Stimulated activated naive B cell treated with anti-CD40 and anti-IgM and Interleukin-4, amounts not matched to agents 10 μg/mL and 1 μg/mL and 100 μg/mL, for 72 hours (primary cell): Measurements from ENCODE around the gene BBIP1.

ENCODE experiments used
- ATAC-seq, 2 donors: fragments of 150-1000 bp; cut with Tn5 transposase; replicated peaks; 2 replicates each; pipeline ENCODE4 v1.10.0; 2021; ENCODE audit warnings: moderate library complexity in 1 of 2
- DNase-seq: peaks from one replicate; pipeline ENCODE4 v3.0.0; 2021
- H3K27ac Mint-ChIP-seq: one replicate; pipeline ENCODE4 v1.8.0; 2022; ENCODE audit warnings: mild to moderate bottlenecking, mixed read lengths
- H3K27me3 Mint-ChIP-seq, 2 donors: one replicate each; pipeline ENCODE4 v1.8.0; 2022; ENCODE audit warnings: mixed read lengths in 2 of 2
- H3K36me3 Mint-ChIP-seq, 2 donors: one replicate each; pipeline ENCODE4 v1.8.0; 2022; ENCODE audit warnings: mixed read lengths in 2 of 2, mild to moderate bottlenecking in 1 of 2
- H3K4me1 Mint-ChIP-seq, 2 donors: one replicate each; pipeline ENCODE4 v1.8.0; 2022; ENCODE audit warnings: mixed read lengths in 2 of 2, mild to moderate bottlenecking in 1 of 2
- H3K4me3 Mint-ChIP-seq, 2 donors: one replicate each; pipeline ENCODE4 v1.8.0; 2022; ENCODE audit warnings: mild to moderate bottlenecking in 2 of 2, mixed read lengths in 2 of 2, moderate library complexity in 1 of 2
- H3K9me3 Mint-ChIP-seq, 2 donors: one replicate each; pipeline ENCODE4 v1.8.0; 2022; ENCODE audit warnings: mixed read lengths in 2 of 2, mild to moderate bottlenecking in 1 of 2

Gene BBIP1

DNA sequence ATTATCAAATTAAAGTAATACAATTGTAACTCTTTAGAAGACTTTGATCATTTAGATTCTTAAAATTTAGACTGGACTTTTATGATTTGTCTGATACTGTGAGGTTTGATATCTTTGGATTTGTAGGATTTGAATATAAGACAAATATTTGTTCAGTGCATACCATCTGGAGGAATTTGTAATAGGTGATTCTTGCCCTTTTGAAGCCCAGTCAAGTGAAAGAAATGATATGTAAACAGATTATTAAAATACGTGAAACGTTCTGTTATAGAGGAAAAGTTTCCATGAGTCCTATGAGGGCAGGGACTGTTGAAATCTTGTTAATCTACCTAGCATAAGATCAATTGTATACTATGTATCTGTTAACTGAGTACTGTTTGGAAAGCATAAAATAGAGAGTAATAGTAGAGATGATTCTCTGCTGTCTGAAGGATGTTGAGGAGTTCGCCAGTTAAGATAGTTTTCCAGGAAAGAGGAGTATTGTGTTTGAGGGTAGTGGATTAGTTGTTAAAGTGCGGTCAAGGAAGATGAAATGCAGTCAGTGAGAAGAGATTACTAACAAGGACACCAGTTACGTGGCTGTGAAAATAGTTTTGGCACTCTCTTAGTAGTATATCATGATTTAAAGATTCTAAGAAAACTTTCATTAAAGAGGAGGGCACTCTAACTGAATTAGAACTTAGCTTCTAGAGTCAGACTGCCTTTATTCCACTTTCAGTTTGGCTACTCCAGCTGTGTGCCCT lies 32.9 kb downstream of the BBIP1 start:
- Mint-ChIP-seq H3K9me3 (no peaks in the 10 kb centered on the region), H3K36me3 (peaks cover 28 to 49% of the 10 kb centered on the region in 2 donors), H3K4me3 (no peak overlapping the region), H3K27ac (peak overlapping the region; percentile 11), H3K4me1 (peaks cover 13 to 36% of the 10 kb centered on the region in 2 donors), H3K27me3 (no peaks in the 10 kb centered on the region)
- ATAC-seq (no peak), DNase-seq (no peak)

GRCh38 chr10:110883924-110884323 lies 35.1 kb downstream of the BBIP1 start:
- Mint-ChIP-seq H3K27me3 (no peaks in the 10 kb centered on the region), H3K9me3 (no peaks in the 10 kb centered on the region), H3K27ac (peak overlapping the region; percentile 60), H3K4me1 (peaks cover 23 to 53% of the 10 kb centered on the region in 2 donors), H3K36me3 (peaks cover 24 to 45% of the 10 kb centered on the region in 2 donors), H3K4me3 (peak overlapping the region; percentile 2 to 32)
- ATAC-seq (peak; percentile 27 to 52), DNase-seq (no peak)

DNA sequence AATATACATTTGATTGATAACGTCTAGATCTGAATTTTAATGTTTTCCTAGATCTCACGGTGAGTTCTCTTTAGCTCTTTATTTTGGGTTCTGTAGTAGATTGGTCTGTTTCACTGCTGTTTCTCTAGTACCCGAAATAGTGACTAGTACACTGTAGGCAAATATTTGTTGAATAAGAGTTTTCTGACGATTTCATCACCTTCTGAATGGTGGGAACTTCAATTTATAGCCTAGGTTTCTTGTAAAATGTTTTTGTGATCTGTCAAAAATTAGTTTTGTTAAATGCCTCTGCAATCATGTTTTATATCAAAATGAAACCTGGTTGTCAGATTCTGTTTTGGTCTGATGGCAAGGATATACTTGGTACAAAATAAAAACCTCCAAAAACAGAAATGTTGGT lies 37.1 kb downstream of the BBIP1 start:
- Mint-ChIP-seq H3K4me3 (no peak overlapping the region), H3K9me3 (no peaks in the 10 kb centered on the region), H3K27ac (no peak overlapping the region), H3K4me1 (peaks cover 31 to 70% of the 10 kb centered on the region in 2 donors), H3K27me3 (no peaks in the 10 kb centered on the region), H3K36me3 (peaks cover 22 to 47% of the 10 kb centered on the region in 2 donors)
- ATAC-seq (no peak), DNase-seq (no peak)

DNA sequence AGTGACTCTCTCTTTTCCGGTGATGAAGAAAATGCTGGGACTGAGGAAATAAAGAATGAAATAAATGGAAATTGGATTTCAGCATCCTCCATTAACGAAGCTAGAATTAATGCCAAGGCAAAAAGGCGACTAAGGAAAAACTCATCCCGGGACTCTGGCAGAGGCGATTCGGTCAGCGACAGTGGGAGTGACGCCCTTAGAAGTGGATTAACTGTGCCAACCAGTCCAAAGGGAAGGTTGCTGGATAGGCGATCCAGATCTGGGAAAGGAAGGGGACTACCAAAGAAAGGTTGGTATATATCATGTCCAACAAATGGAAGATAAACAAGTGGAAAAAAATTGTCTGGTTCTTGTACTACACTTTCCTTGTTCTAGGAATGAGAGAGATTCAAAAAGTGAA lies 37.7 kb downstream of the BBIP1 start:
- Mint-ChIP-seq H3K27ac (no peak overlapping the region), H3K4me3 (no peak overlapping the region), H3K9me3 (no peaks in the 10 kb centered on the region), H3K36me3 (peaks cover 22 to 46% of the 10 kb centered on the region in 2 donors), H3K27me3 (no peaks in the 10 kb centered on the region), H3K4me1 (peaks cover 30 to 67% of the 10 kb centered on the region in 2 donors)
- DNase-seq (no peak), ATAC-seq (no peak)

DNA sequence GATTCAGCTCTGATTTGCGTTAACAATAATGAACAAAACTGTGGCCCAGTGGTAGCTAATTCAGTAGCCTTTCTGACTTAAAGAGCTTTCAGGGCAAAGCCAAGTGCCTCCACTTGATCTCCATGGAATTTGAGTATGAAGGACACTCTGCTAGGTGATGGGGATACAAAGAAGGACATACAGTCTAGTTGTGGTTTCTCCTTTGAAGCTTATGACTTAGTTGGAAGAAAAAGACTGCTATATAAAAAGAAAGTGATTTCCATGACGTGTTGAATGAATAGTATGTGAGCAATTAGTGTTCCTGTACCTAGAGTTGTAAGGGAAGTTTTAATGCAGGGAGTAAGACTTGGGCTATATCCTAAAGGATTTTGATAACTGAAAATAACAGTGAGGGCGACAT lies 39.0 kb downstream of the BBIP1 start:
- peaks cover 20 to 40% of the 10 kb centered on the region in 2 donors for H3K36me3 Mint-ChIP-seq
- H3K4me3 Mint-ChIP-seq, result no peak overlapping the region
- ATAC-seq (no peak), DNase-seq (no peak)
- H3K27me3 Mint-ChIP-seq, result no peaks in the 10 kb centered on the region
- H3K4me1 Mint-ChIP-seq, result peaks cover 28 to 62% of the 10 kb centered on the region in 2 donors
- peak overlapping the region; percentile 15 for H3K27ac Mint-ChIP-seq
- H3K9me3 Mint-ChIP-seq, result no peaks in the 10 kb centered on the region

DNA sequence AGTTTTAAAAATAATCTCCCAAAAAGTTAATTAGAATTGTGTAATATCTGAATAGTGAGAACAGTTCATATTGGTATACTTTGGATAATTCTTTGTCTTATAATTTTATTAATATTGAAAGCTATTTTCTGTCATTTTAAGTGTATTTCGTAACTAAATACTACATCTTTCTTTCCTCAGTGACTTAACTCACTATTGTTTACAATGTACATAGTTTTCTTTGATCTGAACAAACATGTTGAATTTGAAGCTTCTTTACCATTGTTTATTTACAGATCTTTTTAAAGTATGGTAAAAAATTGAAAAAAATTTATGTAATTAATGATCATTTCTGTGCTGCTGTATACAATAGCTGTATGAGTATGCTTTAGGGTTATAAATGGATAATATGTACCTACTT lies 42.2 kb downstream of the BBIP1 start:
- Mint-ChIP-seq H3K9me3 (no peaks in the 10 kb centered on the region), H3K4me1 (peaks cover 20 to 40% of the 10 kb centered on the region in 2 donors), H3K27ac (no peak overlapping the region), H3K4me3 (no peak overlapping the region), H3K36me3 (peaks cover 10 to 24% of the 10 kb centered on the region in 2 donors), H3K27me3 (no peaks in the 10 kb centered on the region)
- DNase-seq (no peak), ATAC-seq (no peak)

- no peaks in the 10 kb centered on the region for H3K9me3 Mint-ChIP-seq
- no peak for ATAC-seq
- no peak for DNase-seq
- no peak overlapping the region for H3K4me3 Mint-ChIP-seq
- peaks cover 8 to 18% of the 10 kb centered on the region in 2 donors for H3K36me3 Mint-ChIP-seq
- H3K27me3 Mint-ChIP-seq, result no peaks in the 10 kb centered on the region
- peaks cover 18 to 36% of the 10 kb centered on the region in 2 donors for H3K4me1 Mint-ChIP-seq
- H3K27ac Mint-ChIP-seq, result no peak overlapping the region
These were observed 43.0 kb downstream of the BBIP1 start for GRCh38 chr10:110876000-110876399.

DNA sequence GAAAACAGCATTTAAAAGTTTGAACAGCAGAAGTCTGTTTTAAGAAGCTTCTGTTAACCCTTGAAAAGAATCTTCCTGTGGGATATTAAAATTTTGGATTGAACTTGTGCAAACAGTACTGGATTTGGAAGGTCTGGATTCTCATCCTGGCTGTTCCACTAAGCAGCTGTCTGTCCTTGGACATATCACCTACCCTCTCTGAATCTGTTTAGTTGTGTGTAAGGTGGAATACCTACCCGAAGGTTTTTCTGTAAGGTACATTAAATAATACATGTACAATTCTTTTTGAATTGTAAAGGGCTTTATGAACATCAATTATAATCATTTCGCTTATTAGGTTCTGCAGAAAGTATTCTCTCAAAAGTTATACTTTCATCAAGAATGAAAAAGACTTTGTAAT lies 45.0 kb downstream of the BBIP1 start:
- Mint-ChIP-seq H3K27ac (no peak overlapping the region), H3K9me3 (no peaks in the 10 kb centered on the region), H3K36me3 (peaks cover 3 to 10% of the 10 kb centered on the region in 2 donors), H3K4me1 (peaks cover 29 to 41% of the 10 kb centered on the region in 2 donors), H3K27me3 (no peaks in the 10 kb centered on the region), H3K4me3 (peak overlapping the region in 1 of 2 donors; percentile 69)
- DNase-seq (no peak), ATAC-seq (no peak)

DNA sequence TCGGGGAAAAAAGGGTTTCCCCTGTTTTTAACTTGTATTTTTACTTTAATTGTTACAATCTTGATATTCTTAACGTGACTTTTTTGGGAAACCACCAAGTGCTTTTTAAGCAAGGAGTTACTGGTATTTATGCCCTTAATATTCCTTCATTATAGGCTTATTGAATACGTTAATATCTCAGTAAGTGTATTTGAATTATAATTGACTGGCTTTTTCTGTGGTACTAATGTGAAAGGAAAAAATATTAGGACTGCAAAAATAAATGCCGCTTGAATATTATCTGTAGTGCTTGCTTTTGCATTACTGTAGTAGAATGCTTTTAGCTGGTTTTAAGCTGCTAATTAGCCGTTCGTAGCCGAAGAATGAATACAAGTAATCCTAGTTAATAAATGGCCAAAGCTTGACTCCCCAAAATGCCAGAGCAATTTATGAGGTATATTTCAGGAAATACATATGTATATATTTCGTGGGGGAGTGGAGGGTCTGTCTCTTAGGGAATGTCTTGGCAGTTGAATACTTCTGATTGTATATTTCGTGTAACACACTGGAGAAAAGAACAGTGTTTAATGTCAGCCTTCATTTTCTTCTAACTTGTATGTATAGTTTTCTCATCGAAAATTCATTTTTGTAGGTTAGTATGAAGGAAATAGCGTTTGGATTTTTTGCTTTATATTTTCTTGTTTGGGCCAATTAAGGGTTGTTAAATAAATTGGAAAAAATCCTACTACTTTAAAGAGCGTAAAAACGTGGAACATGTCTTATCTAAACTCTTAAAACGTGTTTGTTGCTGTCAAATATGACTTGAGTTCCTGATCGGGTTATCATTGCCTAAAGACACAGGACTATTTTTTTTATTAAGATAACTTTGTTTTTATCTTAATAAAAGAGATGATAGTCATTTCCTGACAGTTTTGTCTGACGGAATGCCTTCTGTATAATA lies 45.7 kb downstream of the BBIP1 start:
- Mint-ChIP-seq H3K9me3 (no peaks in the 10 kb centered on the region), H3K4me3 (peak overlapping the region; percentile 86 to 87), H3K27me3 (no peaks in the 10 kb centered on the region), H3K4me1 (peaks cover 29 to 43% of the 10 kb centered on the region in 2 donors), H3K36me3 (peaks cover 1 to 5% of the 10 kb centered on the region in 2 donors), H3K27ac (peak overlapping the region; percentile 97)
- DNase-seq, result no peak
- no peak for ATAC-seq

- Mint-ChIP-seq H3K27me3 (no peaks in the 10 kb centered on the region), H3K9me3 (no peaks in the 10 kb centered on the region), H3K4me3 (peak overlapping the region; percentile 86 to 87), H3K27ac (peak overlapping the region; percentile 97), H3K4me1 (peaks cover 31 to 43% of the 10 kb centered on the region in 2 donors), H3K36me3 (peaks cover 0 to 1% of the 10 kb centered on the region in 2 donors)
- DNase-seq (peak; percentile 61), ATAC-seq (peak; percentile 73 to 78)
These were observed 46.6 kb downstream of the BBIP1 start for GRCh38 chr10:110872145-110872983.

DNA sequence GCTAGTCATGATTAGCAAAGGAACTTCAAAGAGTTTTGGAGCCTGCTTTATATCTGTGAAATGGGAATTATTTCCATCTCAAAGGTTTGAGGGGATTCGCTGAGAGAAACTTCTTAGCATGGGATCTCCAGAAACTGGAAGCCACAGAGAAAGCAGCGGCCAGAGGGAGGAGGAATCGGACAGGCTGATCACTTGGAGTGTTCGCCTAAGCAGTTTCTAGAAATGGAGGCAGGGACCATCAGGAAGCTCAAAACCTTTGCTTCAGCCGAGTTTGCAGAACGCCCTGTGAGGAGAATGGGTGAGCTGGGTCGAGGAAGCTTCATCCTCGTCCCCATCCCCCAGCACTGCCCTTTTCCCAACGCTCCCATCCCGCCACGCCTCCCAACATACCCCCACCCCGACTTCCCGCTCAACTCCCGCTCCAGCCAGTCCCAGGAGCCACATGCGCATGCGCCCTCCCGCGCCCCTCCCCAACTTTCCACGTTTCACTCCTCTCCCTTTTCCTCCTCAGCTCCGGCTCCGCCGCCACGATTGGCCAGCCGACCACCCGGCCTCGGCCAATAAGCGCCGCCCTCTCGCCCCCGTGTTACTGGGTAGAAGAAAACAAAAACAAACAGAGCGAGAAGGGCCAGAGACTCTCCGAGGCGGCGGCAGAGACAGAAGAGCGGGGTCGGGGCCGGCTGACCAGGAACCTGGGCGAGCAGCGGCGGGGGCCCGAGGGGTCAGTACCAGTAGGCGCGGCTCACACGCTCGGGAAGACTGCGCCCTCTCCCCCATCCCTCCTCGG lies 47.5 kb downstream of the BBIP1 start, which contains the start of gene PDCD4:
TSS of gene PDCD4 (plus strand) at position 631 of the 787 bp plus-strand sequence. CDS start 4,100 bp downstream, outside the sequence.
- ATAC-seq (peak; percentile 80 to 82), DNase-seq (peak; percentile 94)
- Mint-ChIP-seq H3K9me3 (no peaks in the 10 kb centered on the region), H3K27ac (peak within 1 kb of the TSS; percentile 97), H3K4me3 (peak within 1 kb of the TSS; percentile 86 to 87), H3K4me1 (peaks cover 33 to 48% of the 10 kb centered on the region in 2 donors), H3K36me3 (peaks cover 0 to 1% of the 10 kb centered on the region in 2 donors), H3K27me3 (no peaks in the 10 kb centered on the region)

DNA sequence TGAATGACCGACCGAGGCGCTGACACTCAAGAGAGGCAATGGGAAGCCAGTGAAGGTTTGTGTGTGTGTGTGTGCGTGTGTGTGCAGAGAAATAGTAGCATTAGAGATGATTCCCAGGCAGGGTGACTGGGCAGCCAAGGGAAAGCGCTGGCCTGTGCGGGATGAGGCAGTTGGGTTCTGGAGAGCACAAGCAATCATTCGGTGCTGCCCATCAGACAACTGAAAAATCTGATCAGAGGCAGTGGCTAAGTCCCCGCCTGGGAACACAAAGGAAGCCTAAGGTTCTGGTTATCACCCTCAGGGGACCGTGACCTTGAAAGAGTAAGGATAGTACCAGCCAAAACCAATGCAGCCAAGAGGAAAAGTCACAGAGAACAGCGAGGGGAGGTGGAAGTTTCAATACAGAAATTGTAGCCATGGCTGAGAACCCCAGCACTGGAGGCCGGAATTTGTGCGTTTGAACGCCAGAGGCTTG lies 48.1 kb downstream of the BBIP1 start:
- no peak for DNase-seq
- ATAC-seq, result no peak
- peak overlapping the region; percentile 94 for H3K27ac Mint-ChIP-seq
- H3K4me3 Mint-ChIP-seq, result peak overlapping the region; percentile 86 to 87
- peaks cover 0 to 1% of the 10 kb centered on the region in 2 donors for H3K36me3 Mint-ChIP-seq
- H3K4me1 Mint-ChIP-seq, result peaks cover 39 to 55% of the 10 kb centered on the region in 2 donors
- no peaks in the 10 kb centered on the region for H3K27me3 Mint-ChIP-seq
- no peaks in the 10 kb centered on the region for H3K9me3 Mint-ChIP-seq

DNA sequence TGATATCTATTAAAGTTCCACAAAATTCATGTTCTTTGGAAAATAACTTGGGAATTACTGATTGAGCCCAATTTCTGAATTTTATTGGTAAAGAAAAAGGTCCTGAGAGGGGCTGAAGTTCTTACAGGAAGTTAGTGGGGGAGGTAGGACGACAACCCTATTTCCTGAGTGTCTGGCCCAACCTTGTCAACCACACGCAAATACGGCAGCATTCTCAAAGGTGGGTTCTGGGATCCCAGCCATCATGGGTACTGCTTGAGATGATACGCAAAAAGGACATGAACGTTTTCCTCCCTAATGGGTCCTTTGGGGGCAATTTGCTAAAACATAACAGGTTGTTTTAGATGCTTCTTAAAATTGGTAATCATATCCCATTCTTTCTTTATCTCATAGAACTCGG lies 50.0 kb downstream of the BBIP1 start:
- Mint-ChIP-seq H3K27ac (peak overlapping the region; percentile 94), H3K36me3 (peaks cover 0 to 1% of the 10 kb centered on the region in 2 donors), H3K4me1 (peaks cover 51 to 72% of the 10 kb centered on the region in 2 donors), H3K9me3 (no peaks in the 10 kb centered on the region), H3K4me3 (peak overlapping the region; percentile 35 to 87), H3K27me3 (no peaks in the 10 kb centered on the region)
- DNase-seq (no peak), ATAC-seq (no peak)
